Mammary epithelial cell (primary cell): ENCODE results near the gene HERC4.

Experiments used
- CTCF ChIP-seq, 2 donors: IDR thresholded peaks in 1 of 2; conservative IDR thresholded peaks in 1 of 2; 2 replicates each; pipeline ENCODE4 v1.5.1; 2011 to 2012; ENCODE audit warnings: inconsistent platforms in 2 of 2, low read length in 2 of 2, mild to moderate bottlenecking in 2 of 2, control low read depth in 1 of 2, low read depth in 1 of 2; ENCODE audit not compliant: insufficient read depth in 1 of 2; ENCODE audit errors: extremely low read depth in 1 of 2
- EZH2 ChIP-seq: IDR thresholded peaks from 2 replicates; pipeline ENCODE4 v1.6.1; 2012; ENCODE audit warnings: low read length, inconsistent platforms, borderline replicate concordance

GRCh38 chr10:68105820-68106219, 30.7 kb upstream of the HERC4 start:
- TF ChIP-seq CTCF (conservative IDR thresholded peaks at IDR 0.05 in 1 of 2, IDR thresholded peaks at IDR 0.05 in 1 of 2; ENCODE audit: extremely low read depth in 1 of 2, insufficient read depth in 1 of 2, low read depth in 1 of 2, low read length in 2 of 2) = no peak
- no peak for TF ChIP-seq EZH2
